ENCODE data around the gene SUV39H2. TPM values are rescaled to one million over a fixed set of nuclear protein-coding genes. Genes with fewer than 3 reads are reported as not detected.
"Not testable (repeated sequence)": the region's sequence is repeated elsewhere in the genome, so short reads cannot be mapped to it uniquely, and the experiment has no call there.

SUV39H2 gene
- polyA plus RNA-seq, 1 donor: 11.6 TPM

- no peak for DNase-seq (ENCODE audit: low read depth)
These were observed 5.4 kb upstream of the SUV39H2 start for GRCh38 chr10:14873090-14873760.

GRCh38 chr10:14875941-14876340 lies 2.7 kb upstream of the SUV39H2 start:
- no peak for DNase-seq (ENCODE audit: low read depth)

DNA sequence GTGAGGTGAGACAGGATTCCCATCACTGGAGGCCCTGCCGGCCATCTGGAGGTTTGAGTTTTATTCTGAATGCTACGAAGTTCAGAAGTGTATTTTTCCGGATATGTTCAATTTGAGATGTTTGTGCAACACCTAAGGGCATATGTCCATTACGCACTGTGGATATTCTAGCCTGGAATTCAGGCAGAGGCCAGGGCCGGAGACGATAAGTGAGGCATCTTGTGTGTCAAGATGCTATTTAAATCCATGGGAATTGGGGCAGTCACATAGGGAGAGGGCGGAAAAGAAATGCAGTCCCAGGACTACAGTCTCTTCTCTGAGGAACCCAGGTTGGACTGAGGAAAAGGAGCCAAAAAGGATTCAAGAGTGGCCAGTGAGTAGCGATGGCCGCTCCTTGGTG lies 1.9 kb upstream of the SUV39H2 start:
- DNase-seq (ENCODE audit: low read depth): no peak

- DNase-seq (ENCODE audit: low read depth): no peak
These were observed 660 bp downstream of the SUV39H2 start for GRCh38 chr10:14879124-14879927.

GRCh38 chr10:14879928-14880193 lies 1.2 kb downstream of the SUV39H2 start:
- no peak for DNase-seq (ENCODE audit: low read depth)

- DNase-seq (ENCODE audit: low read depth): no peak
These were observed 1.6 kb downstream of the SUV39H2 start for GRCh38 chr10:14880229-14880628.

DNA sequence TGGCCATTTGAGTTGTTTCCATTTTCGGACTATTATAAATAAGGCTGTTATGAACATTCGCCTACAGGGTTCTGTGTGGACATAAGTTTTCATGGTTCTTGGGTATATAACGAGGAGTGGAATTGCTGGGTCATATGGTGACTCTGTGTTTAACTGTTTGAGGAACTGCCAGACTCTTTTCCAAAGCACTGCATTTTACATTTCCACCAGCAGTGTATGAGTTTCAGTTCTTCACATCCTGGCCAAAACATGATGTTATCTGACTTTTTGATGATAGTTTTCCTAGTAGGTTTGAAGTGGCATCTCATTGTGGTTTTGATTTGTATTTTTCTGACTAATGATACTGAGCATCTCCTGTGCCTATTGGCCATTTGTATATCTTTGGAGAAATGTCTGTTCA lies 5.4 kb downstream of the SUV39H2 start:
- DNase-seq (ENCODE audit: low read depth): no peak

DNA sequence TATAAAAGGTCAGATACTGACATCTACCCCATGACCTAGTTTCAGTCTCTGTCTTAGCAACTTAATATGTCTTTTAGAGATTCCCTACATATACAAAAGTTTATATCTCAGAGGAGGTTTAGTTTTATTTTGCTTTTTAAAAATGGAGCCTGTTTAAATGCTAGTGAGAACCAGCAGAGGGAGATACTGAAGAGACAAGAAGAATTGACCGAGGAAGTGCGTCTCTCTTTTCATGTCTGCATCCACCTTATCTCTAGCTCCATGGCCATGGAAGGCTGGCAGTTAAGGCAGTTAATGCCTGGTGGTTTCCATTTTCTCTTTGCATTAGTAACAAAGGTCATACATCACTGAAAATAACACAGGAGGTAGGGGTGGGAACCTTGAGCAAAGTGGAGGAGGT lies 10.7 kb downstream of the SUV39H2 start:
- DNase-seq (ENCODE audit: low read depth): no peak

DNA sequence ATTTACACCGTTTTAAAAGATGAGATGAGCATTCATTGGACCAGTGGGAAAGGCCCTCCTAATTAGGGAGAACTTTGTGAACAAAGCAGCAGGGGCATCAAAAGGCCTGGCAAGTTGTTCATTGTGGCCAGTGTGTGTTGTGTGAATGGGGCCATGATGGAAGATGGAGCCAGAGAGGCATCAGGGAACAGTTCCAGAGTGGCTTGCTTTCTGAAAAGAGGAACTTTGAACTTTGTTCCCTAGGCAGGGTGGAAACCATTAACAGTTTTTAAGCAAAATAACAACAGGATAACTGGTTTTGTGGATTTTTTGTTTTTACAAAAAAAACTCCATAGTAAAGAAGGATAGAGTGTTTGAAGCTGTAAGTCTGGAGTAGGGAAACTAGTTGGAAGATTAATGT lies 12.5 kb downstream of the SUV39H2 start:
- DNase-seq (ENCODE audit: low read depth): no peak

DNA sequence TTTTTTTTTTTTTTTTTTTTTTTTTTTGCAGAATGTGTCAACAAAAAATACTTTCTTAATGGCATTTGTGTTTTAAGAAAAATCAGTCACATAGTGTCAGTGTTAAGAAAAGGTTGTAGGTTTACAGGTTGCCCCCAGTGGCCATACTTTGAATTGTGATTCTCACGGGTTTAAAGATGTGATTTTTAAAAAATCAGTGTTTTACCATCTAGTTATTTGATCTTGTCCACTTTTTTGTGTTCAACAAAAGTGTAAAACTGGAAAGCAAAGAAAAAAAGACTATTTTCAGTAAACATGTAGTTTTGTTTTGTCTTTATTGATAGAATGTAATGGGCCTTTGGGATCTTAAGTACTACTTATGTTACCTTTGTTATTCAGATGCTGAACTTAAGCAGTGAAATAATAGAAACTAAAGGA lies 25.7 kb downstream of the SUV39H2 start:
- no peak for DNase-seq (ENCODE audit: low read depth)

DNA sequence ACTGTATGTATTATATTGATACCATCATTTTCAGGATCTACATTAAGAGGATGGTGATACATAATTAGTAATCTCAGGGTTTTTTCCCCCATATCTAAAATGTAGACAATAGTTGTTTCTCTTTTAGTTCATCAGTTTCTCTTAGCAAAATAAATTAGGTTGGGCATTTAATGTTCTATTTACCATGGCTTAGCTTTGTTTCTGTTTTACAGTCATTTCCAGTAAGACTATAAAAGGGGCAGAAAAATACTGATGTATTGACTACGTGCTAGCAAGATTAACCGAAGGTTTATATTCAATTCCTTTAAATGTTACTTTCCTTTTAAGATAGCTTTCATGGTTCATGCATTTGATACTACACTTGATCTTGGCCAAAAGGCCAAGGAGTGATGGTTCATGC lies 26.2 kb downstream of the SUV39H2 start:
- DNase-seq (ENCODE audit: low read depth): no peak

- no peak for DNase-seq (ENCODE audit: low read depth)
These were observed 27.2 kb downstream of the SUV39H2 start for GRCh38 chr10:14905890-14906289.

DNA sequence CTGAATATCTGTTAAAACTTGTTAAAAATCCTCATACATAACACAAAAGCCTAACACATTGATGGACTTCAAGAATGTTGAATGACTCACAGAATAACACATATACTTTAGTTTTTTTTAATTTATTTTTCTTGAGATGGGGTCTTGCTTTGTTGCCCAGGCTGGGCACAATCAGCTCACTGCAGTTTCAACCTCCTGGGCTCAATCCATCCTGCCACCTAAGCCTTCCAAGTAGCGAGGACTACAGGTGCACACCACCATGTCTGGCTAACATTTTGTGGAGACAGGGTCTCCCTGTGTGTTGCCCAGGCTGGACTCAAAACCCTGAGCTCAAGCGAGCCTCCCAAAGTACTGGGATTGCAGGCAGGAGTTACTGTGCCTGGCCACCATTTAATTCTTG lies 28.1 kb downstream of the SUV39H2 start:
- no peak for DNase-seq (ENCODE audit: low read depth)

- DNase-seq (ENCODE audit: low read depth): not testable (repeated sequence)
These were observed 28.9 kb downstream of the SUV39H2 start for GRCh38 chr10:14907591-14907990.

DNA sequence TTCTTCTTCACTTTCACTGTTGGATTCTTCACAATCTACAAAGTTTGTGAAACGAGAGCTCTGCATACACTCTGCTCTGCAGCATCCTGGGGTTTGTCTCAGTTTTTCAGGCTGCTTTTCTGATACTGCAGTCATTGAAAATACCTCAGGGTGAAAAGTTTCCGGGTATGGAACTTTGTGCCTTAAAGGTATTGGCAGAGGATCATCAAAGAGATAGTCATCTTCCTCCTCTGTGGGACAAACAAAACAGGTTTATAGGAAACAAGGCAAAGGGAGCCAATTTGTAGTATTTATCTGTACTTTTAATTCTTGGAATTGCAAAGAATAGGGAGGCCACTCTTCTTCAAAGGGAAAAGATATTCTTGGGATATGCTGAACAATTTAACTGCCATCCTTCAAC lies 30.4 kb downstream of the SUV39H2 start:
- DNase-seq (ENCODE audit: low read depth): no peak

GRCh38 chr10:14910953-14911352 lies 32.3 kb downstream of the SUV39H2 start:
- no peak for DNase-seq (ENCODE audit: low read depth)

DNA sequence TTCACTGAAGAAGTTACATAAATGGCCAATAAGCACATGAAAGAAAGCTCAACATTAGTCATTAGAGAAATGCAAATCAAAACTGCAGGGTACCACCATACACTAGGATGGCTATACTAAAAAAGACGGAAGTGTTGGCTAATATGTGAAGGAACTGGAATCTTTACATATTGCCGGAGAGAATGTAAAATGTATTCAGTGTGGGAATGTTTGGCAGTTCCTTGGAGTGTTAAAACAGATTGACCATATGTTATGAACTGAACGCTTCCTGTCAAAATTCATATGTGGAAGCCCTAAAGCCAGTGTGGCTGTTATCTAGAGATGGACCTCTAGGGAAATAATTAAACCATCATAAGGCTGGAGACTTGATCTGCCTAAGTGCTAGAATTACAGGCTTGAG lies 33.1 kb downstream of the SUV39H2 start:
- DNase-seq (ENCODE audit: low read depth): no peak

- DNase-seq (ENCODE audit: low read depth): no peak
These were observed 37.9 kb downstream of the SUV39H2 start for GRCh38 chr10:14916600-14916999.

- no peak for DNase-seq (ENCODE audit: low read depth)
These were observed 39.2 kb downstream of the SUV39H2 start for GRCh38 chr10:14917827-14918226.

DNA sequence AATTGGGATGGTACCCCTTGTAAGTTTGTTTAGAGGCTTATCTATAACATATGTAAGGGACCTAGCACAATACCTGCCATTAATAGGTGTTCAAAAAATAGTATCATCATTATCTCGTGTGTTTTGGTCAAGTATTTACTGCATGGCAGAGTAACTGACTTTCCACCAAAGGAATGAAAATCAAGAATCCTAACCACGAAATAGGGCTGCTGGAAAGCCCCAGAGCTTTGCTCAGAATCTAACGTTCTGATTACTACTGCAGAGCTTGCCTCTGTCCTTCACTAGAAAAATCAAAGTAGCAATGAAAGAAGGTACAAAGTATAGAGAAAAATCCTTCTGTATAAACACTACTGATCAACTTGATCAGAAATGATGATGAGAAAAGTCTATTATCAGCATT lies 40.3 kb downstream of the SUV39H2 start:
- no peak for DNase-seq (ENCODE audit: low read depth)

DNA sequence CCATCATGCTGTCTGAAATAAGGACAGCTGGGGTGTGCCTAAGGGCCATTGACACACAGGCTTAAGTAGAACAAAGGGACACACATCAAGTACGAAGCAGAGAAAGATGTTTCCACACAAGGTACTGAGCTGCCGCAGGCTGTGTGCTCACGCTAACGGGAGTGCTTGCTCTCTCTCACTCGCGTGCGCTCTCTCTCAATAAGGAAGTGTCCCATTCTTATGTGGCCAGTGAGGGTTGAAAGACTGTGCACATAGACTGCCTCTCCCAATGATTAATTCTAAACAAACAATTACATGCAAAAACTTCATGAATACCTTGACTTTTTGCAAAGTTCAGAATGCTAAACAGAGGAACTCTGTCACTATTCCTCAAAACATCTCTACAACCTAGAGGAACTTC lies 45.3 kb downstream of the SUV39H2 start:
- DNase-seq (ENCODE audit: low read depth): no peak

- no peak for DNase-seq (ENCODE audit: low read depth)
These were observed 46.6 kb downstream of the SUV39H2 start for GRCh38 chr10:14925268-14925667.

DNA sequence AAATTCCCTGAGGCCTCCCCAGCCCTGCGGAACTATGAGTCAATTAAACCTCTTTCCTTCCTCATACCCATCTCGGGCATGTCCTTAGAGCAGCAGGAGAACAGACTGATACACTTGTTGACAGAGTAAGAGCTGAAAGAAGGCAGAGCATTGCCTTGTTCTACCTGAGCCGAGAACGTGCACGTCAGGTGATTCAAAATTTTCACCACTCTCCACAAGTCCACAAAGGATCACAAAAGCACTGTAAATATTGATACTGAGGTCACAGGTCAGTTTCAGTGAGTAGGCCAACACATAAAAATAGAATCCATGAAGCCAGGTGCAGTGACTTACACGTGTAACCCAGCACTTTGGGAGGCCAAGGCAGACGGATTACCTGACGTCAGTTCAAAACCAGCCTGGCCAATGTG lies 47.4 kb downstream of the SUV39H2 start:
- no peak for DNase-seq (ENCODE audit: low read depth)

Data from forelimb muscle (tissue), 1 donor.